Activated CD4-positive, alpha-beta T cell treated with anti-CD3 and anti-CD28 coated beads, Interleukin-2, amount 10 ng/mL, durations not matched to agents 24 days and 14 days (primary cell): ENCODE results near the gene PTPRR. TPM values are rescaled to one million over a fixed set of nuclear protein-coding genes. Genes with fewer than 3 reads are reported as not detected.

Experiments
- DNase-seq: peaks from one replicate; pipeline ENCODE4 v3.0.0; 2022
- H3K27ac Mint-ChIP-seq: one replicate; pipeline ENCODE4 v1.8.0; 2022; ENCODE audit warnings: mild to moderate bottlenecking, mixed read lengths
- H3K27me3 Mint-ChIP-seq: one replicate; pipeline ENCODE4 v1.8.0; 2022; ENCODE audit warnings: mixed read lengths
- H3K36me3 Mint-ChIP-seq: one replicate; pipeline ENCODE4 v1.8.0; 2022; ENCODE audit warnings: low read depth, mild to moderate bottlenecking, mixed read lengths
- H3K4me1 Mint-ChIP-seq: one replicate; pipeline ENCODE4 v1.8.0; 2021; ENCODE audit warnings: mixed read lengths
- H3K4me3 Mint-ChIP-seq: one replicate; pipeline ENCODE4 v1.8.0; 2022; ENCODE audit warnings: mild to moderate bottlenecking, moderate library complexity, mixed read lengths
- H3K9me3 Mint-ChIP-seq: one replicate; pipeline ENCODE4 v1.8.0; 2021; ENCODE audit warnings: mixed read lengths
- intact Hi-C: fragments of 100-400 bp; cut with micrococcal nuclease; formaldehyde crosslinking; loops from one replicate; pipeline ENCODE4 v1.15.1; 2023
- total RNA-seq: library from RNA; stranded (reverse); gene quantifications from 2 replicates; pipeline ENCODE4 v1.2.3, GENCODE V29; 2022

Gene PTPRR
- total RNA-seq, 1 donor from 2014 or later, result not detected

DNA sequence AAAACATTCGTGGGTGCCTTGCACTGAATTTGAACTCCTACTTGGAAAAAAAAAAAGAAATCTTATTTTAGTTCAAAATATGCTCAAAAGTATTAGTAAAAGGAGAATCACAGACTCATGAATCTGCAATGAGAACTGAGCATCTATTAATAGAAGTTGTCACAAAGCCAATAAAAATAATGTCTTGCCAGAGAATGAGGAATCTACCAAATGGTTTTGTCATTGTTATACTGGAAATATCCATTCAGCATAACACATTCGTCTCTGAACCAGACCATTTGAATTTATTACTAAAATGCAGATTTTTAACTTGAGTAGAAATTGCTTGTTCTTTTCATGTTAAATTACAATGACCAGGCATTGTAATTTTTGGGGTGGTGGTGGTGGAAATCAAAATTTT, 271.7 kb downstream of the PTPRR start:
- intact Hi-C loops, result no loop called here
- no peak for DNase-seq
- H3K4me3 Mint-ChIP-seq, result no peak overlapping the region
- H3K27me3 Mint-ChIP-seq, result peaks cover 7% of the 10 kb centered on the region
- no peaks in the 10 kb centered on the region for H3K9me3 Mint-ChIP-seq
- no peak overlapping the region for H3K27ac Mint-ChIP-seq
- H3K4me1 Mint-ChIP-seq, result peaks cover 3% of the 10 kb centered on the region
- no peaks in the 10 kb centered on the region for H3K36me3 Mint-ChIP-seq

DNA sequence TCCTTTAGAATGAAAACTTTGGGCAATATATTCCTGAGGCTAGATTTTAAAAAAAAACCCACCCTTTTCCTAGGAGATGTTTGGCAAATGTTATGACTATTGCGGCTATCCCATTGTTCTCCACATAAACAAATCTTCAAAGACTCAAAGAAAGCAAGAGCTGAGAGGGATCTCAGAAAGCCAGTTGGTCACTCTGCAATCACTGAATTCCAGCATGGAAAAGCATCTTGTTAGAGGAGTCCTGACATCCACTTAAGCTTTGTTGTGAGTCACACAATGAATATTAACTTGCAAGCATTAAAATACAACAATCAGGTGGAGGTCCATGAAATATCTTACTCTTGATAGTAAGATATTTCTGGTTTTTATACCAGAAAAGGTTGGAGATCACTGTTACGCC, 272.3 kb downstream of the PTPRR start:
- no peak for DNase-seq
- Mint-ChIP-seq H3K27ac (no peak overlapping the region), H3K4me3 (no peak overlapping the region), H3K27me3 (peaks cover 7% of the 10 kb centered on the region), H3K4me1 (peaks cover 3% of the 10 kb centered on the region), H3K36me3 (no peaks in the 10 kb centered on the region), H3K9me3 (no peaks in the 10 kb centered on the region)
- intact Hi-C loops, result no loop called here

DNA sequence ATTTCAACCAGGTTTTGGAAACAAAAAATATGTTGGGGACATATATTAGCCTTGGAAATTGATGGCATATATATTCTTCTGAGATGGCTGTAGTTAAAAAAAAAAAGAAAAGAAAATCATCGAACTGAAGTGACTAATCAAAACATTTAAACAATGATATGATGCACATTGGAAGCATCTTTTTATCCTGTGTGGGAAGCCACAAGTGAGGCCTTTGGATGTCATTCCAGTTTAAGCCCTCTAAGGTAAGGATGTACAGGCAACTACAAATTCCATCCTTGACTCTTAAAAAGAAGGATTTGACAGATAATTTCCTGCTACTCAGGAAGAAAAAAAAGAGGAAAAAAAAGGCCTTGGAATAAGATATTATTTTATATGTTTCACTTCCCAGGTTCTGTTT, 273.7 kb downstream of the PTPRR start:
- Mint-ChIP-seq H3K4me3 (no peak overlapping the region), H3K9me3 (no peaks in the 10 kb centered on the region), H3K36me3 (no peaks in the 10 kb centered on the region), H3K27ac (no peak overlapping the region), H3K4me1 (peaks cover 3% of the 10 kb centered on the region), H3K27me3 (peaks cover 5% of the 10 kb centered on the region)
- DNase-seq, result no peak
- intact Hi-C loops, result no loop called here

DNA sequence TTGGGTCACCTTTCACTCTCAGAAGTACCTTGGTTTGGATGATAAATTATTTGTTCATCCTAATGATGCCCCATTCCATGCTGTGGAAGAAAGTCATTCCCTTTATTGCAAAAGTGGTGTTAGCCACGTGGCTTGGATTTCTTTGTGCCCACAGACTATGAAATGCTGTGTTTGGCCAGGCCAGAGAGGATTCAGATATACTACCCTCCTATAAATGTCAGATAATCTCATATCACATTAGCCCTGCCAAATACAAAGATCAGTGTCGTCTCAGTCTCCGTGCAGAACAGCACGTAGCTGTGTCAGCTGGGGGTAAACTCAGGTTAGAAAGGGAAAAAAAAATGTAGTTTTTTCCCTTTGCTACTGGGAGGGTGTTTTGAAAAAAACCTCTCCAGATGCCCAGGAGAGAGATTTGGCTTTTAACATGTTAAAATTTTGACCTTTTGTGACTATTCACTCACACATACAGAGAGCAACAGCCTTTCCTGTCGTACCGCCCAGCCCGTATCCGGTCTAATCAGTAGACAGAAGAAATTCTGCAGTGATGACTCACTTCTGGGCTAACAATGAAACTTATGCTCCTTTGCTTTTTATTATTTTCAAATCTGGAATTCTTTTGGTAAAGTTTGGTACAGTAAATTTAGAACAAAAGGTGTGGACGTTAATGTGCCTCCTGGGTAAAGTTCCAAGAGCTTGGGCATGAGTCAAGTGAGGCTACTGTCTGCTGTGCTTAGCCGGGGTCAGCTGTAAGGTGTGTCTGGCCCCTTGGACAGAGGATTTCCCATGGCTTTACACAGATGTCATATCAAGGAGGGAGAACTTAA, 274.8 kb downstream of the PTPRR start:
- Mint-ChIP-seq H3K4me3 (peak overlapping the region; percentile 39), H3K27ac (no peak overlapping the region), H3K9me3 (no peaks in the 10 kb centered on the region), H3K27me3 (peaks cover 12% of the 10 kb centered on the region), H3K36me3 (no peaks in the 10 kb centered on the region), H3K4me1 (peaks cover 3% of the 10 kb centered on the region)
- intact Hi-C loops, result no loop called here
- DNase-seq, result peak; percentile 60

DNA sequence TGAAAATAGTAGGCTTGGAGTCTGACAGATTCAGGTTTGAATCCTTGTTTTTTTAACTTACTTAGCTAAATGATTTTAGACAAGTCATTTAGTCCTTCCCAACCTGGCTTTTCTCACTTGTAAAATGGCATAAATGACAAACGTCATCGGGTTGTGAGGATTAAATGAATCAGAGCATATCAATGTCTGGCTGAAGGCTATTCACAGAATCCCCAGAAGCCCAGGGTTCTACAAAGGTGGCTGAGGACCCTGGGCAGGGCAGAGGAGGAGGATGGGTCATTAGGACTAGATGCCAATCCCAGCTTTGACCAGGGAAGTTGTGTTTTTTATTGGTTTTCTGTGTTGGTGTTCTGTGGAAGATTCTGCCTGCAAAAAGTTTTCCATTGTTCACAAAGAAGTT, 275.7 kb downstream of the PTPRR start:
- H3K4me3 Mint-ChIP-seq, result no peak overlapping the region
- peaks cover 3% of the 10 kb centered on the region for H3K4me1 Mint-ChIP-seq
- H3K9me3 Mint-ChIP-seq, result no peaks in the 10 kb centered on the region
- no peaks in the 10 kb centered on the region for H3K36me3 Mint-ChIP-seq
- intact Hi-C loops, result no loop called here
- no peak overlapping the region for H3K27ac Mint-ChIP-seq
- no peak for DNase-seq
- peaks cover 12% of the 10 kb centered on the region for H3K27me3 Mint-ChIP-seq

DNA sequence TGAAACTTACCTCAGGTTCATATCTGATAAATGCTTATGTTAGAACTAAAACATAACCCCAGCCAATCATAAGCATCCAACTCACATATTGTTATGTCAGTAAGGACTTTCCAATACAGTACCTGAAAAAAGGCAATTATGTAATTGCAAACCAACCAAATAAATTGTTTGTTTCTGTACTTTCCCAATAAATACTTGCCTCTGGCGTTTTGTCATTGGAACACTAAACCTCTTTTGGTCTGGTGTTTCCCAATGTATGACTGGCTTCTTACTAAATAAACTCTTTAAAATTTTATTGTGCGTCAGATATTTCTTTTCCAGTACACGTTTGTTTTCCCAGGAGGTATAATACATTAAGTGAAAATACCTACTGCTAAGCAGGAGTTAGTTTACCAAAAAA, 276.6 kb downstream of the PTPRR start:
- intact Hi-C loops, result no loop called here
- no peaks in the 10 kb centered on the region for H3K36me3 Mint-ChIP-seq
- H3K4me1 Mint-ChIP-seq, result peaks cover 3% of the 10 kb centered on the region
- no peak overlapping the region for H3K4me3 Mint-ChIP-seq
- H3K9me3 Mint-ChIP-seq, result no peaks in the 10 kb centered on the region
- no peak for DNase-seq
- no peak overlapping the region for H3K27ac Mint-ChIP-seq
- H3K27me3 Mint-ChIP-seq, result peaks cover 12% of the 10 kb centered on the region

DNA sequence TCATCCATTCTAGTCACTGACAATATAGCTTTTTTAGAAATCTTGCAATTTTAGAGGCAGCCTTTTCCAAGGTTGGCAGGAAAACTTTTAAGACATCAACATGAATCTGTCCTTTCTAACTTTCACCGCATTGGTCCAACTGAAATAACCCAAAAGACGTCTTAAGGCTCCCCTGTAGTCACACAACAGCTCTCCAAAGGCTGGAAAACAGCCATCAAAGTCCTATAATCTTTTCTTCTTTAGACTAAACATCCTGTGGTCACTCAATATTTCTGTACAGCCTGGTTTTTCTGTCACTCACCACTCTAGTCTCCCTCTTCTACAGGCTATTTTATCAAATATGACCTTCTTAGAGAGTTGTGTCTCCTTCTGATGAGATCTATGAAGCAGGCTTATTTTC, 278.8 kb downstream of the PTPRR start:
- Mint-ChIP-seq H3K4me1 (peaks cover 3% of the 10 kb centered on the region), H3K9me3 (no peaks in the 10 kb centered on the region), H3K27me3 (peaks cover 10% of the 10 kb centered on the region), H3K27ac (no peak overlapping the region), H3K4me3 (no peak overlapping the region), H3K36me3 (no peaks in the 10 kb centered on the region)
- intact Hi-C loops, result no loop called here
- DNase-seq, result no peak

DNA sequence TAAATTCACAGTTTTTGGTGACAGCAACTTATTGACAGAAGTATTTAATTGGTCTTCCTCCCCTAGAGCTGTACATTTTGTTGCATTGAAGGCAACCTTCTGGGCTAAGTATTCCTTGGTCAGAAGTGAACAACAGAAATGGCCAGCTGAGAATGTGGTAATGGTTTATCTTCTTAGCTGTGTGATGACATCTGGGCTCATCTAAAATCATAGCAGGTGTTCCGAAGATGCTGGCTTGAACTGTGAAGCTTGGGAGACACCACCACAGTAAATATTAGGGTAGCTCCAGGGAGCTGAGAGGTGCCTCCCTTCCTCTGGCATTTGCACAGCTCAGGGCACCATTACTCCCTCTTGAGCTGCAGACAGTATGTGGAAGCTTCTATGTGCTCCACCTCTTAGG, 279.6 kb downstream of the PTPRR start:
- Mint-ChIP-seq H3K27me3 (peaks cover 9% of the 10 kb centered on the region), H3K9me3 (no peaks in the 10 kb centered on the region)
- intact Hi-C loops, result no loop called here

DNA sequence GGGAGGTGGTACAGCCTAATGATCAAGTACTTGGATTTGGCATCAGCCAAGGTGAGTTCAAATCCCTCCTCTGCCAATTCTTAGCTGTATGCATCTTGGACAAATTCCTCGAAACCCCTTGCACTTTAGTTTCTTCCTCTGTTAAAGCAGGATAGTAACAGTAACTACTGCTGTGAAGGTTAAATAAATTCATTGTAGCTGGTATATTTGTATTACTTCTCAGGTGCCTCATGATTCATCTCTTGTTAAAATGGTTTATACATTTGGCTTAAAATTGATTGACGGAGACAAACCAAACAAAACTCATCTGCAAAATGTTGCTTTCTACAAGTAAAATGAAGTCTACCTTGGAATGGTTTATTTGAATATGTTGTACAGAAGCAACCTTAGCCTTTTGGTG, 281.0 kb downstream of the PTPRR start:
- peaks cover 9% of the 10 kb centered on the region for H3K27me3 Mint-ChIP-seq
- no peaks in the 10 kb centered on the region for H3K4me1 Mint-ChIP-seq
- H3K4me3 Mint-ChIP-seq, result no peak overlapping the region
- H3K27ac Mint-ChIP-seq, result no peak overlapping the region
- DNase-seq, result no peak
- no peaks in the 10 kb centered on the region for H3K36me3 Mint-ChIP-seq
- no peaks in the 10 kb centered on the region for H3K9me3 Mint-ChIP-seq
- intact Hi-C loops, result no loop called here

More for the DNA sequence above, 279.6 kb downstream of the PTPRR start:
- no peak overlapping the region for H3K27ac Mint-ChIP-seq
- peaks cover under 1% of the 10 kb centered on the region for H3K4me1 Mint-ChIP-seq
- no peaks in the 10 kb centered on the region for H3K36me3 Mint-ChIP-seq
- DNase-seq, result no peak
- no peak overlapping the region for H3K4me3 Mint-ChIP-seq

DNA sequence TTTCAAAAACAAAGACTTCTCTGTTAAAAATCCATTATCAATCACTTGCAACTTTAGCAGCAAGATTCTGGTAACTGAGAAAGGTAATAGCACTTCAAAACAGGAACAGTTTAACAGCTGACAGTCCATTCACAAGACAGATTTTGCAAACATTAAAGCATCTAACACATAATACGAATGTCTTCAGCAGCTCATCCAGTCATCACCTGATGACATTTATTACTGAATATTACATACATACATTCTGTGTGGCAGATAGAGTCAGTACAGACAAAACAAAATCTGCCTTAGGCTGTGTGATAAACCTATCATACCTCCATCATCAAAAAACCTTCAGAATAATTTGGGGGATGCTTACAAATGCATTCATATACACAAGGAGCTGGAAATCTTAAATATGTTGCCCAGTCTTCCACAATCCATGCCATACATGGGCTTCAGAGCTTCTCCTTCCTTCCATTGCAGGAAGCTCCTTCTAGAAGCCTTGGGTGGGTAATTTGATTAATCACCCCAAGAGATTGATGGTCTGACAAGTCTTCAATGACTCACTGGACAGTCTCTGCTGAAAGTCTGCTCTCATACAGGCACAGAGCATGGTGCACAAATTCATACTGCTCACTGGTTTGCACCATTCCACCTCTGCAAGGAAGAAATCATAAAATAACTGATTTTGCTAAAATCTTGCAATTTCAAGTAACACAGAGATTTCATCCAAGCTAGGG, 281.7 kb downstream of the PTPRR start:
- Mint-ChIP-seq H3K4me3 (no peak overlapping the region), H3K4me1 (no peaks in the 10 kb centered on the region), H3K36me3 (no peaks in the 10 kb centered on the region), H3K9me3 (no peaks in the 10 kb centered on the region), H3K27ac (no peak overlapping the region), H3K27me3 (peaks cover 9% of the 10 kb centered on the region)
- intact Hi-C loops, result no loop called here
- no peak for DNase-seq

DNA sequence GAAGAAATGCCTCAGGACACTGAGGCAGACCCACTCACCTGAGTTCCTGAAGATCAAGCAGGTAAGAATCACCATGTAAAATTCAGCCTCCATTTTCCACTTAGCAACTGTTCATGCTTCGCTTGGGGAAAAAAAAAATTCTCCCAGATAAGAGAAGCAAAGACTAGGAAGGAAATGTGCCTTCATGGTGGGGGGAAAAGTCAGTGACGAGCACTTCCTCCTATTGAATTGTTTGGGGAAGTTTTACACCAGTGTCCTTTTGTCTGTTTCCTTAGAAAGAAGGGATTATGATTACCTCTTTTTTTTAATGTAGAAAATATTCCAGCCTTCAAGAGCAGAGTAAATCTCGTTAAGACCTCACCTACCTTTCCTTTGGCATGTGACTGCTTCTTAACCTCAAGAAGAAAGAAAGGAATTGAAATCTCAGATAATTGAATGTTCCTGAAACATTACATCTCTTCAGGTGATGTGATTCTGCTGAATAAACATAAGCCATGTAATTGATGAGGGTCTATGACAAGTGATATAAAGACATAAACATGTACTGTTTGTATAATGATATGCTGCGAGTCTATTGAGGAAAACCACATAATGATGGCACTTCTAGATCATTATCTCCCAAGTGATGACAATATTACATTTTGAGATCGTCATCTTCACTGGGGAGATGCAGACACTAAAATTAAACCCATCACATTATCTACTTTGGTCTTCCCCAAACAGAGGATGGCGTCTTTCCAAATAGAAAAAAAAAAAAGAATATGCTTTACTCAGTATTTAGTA, 283.0 kb downstream of the PTPRR start, which contains the start of gene PTPRB:
Gene PTPRB, minus strand, starts transcription at position 127 of the 783 bp plus-strand sequence. Its CDS starts 34 bp downstream, at position 93.
- Mint-ChIP-seq H3K9me3 (no peaks in the 10 kb centered on the region), H3K36me3 (no peaks in the 10 kb centered on the region), H3K27ac (no peak within 1 kb of the TSS), H3K4me3 (no peak within 1 kb of the TSS), H3K4me1 (no peaks in the 10 kb centered on the region), H3K27me3 (peaks cover 9% of the 10 kb centered on the region)
- intact Hi-C loops, result no loop called here
- DNase-seq, result no peak

DNA sequence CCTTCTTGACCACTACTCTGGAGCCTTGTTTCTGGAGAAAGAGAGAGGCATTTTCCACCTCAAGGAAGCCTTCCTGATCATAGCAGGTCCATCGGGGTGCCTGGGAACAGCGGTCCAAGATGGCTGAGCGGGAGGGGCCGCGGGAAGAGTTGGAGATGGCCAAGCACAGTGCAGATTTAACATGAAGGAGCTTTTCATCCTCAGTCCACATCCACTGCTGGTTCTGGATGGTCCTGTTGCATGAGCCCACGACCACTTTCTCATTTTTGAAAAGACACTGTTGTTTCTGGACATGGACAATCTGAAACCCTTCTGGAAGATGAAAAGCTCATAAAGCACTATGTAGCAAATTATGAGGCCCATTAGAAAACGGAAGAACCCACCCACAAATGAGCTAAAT, 284.8 kb downstream of the PTPRR start:
- no peak for DNase-seq
- Mint-ChIP-seq H3K36me3 (no peaks in the 10 kb centered on the region), H3K9me3 (no peaks in the 10 kb centered on the region), H3K27ac (no peak overlapping the region), H3K27me3 (peaks cover 1% of the 10 kb centered on the region), H3K4me1 (no peaks in the 10 kb centered on the region), H3K4me3 (no peak overlapping the region)
- intact Hi-C loops, result no loop called here

DNA sequence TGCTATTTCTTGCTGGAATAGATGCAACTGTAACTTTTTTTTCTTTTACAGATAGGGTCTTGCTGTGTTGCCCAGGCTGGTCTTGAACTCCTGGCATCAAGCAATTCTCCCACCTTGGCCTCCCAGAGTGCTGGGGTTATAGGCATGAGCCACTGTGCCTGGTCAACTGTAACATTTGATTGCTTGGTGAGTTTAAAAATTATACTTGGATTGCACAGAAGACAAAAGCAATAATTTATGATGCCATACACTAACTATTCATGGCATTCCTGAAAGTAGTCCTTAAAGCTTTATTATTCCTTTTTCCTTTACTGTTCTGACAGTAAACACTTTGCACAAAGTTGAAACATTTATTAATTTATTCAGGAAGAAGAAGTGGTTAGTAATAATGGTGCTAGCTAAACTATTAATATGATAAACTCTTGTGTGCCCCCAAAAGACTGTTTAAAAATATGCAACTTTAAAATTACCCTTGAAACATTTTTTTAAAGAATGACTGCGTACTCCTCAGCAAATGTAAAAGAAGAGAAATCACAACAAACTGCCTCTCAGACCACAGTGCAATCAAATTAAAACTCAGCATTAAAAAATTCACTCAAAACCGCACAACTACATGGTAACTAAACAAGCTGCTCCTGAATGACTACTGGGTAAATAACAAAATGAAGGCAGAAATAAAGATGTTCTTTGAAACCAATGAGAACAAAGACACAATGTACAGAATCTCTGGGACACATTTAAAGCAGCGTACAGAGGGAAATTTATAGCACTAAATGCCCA, 291.6 kb downstream of the PTPRR start:
- H3K4me1 Mint-ChIP-seq, result no peaks in the 10 kb centered on the region
- no peaks in the 10 kb centered on the region for H3K36me3 Mint-ChIP-seq
- no peak for DNase-seq
- intact Hi-C loops, result no loop called here
- no peaks in the 10 kb centered on the region for H3K9me3 Mint-ChIP-seq
- H3K4me3 Mint-ChIP-seq, result no peak overlapping the region
- H3K27me3 Mint-ChIP-seq, result peaks cover 8% of the 10 kb centered on the region
- H3K27ac Mint-ChIP-seq, result no peak overlapping the region
